Activated CD4-positive, alpha-beta T cell treated with anti-CD3 and anti-CD28 coated beads for 1 hour (primary cell): ENCODE data around the gene USP33.
"Not testable (repeated sequence)": the region's sequence is repeated elsewhere in the genome, so short reads cannot be mapped to it uniquely, and the experiment has no call there.

Experiments used
- DNase-seq: peaks from one replicate; pipeline ENCODE4 v3.0.0-alpha.2; 2020

The USP33 gene

DNA sequence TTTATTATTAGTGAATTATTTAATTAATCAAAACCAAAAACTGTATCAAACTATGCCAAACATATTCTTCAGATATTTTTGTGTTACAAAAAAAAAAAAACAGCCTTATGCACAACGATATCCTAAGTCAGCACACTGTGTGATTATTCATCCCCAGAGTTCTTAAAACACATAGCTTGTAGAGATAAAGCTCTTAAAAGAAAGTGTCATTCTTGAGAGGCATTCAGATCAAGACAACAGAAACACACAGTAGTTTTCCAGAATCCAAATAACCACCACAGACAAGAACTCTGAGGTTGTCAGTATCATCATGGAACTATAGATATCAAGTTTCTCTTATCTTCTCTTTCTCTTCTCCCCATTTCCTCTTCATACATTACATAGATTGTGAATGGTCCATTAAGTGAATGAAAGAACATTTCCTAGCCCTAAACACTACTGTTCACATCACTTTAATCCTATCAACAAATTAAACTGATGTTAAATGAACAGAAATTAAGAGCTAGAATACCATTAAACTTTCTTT lies 90.7 kb downstream of the USP33 start:
- DNase-seq: no peak

DNA sequence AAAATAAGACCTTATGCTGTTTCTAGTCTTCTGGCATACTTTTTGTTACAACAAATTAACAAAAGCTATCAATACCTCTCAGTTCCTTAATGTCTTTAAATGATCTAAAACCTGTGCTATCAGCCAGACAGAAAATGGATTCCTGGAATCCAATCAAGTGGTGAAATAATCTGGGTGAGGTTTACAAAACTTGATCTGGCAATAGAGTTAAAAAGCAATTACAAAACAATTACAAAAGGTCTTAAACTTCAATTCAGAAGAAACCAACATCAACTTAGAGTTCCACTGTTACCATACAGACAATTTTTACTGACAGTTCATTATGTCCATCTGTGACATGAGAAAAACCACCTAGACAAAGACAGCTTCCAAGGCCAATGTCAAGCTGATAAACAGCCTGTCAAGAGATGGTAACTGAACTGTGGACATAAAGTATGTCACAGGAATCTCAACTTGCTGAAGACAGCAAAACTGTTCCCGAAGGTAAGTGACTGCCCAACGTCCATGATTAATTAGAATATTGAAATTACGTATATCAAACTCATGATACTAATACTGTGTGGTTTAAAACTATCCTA lies 94.6 kb downstream of the USP33 start:
- DNase-seq: no peak

DNA sequence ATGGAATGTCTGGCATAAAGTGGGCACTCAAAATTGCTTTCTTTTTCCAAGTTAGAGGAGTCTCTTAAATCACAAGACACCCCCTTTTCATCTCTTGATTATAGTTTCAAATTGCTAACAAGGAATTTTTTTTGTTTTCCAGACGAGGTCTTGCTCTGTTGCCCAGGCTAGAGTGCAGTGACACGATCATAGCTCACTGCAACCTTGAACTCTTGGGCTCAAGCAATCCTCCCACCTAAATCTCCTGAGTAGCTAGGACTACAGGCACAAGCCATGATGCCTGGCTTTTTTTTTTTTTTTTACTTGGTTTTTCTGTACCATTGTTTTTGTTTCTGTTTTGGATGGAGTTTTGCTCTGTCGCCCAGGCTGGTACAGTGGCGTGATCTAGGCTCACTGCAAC lies 98.0 kb downstream of the USP33 start:
- no peak for DNase-seq

- DNase-seq: no peak
Observed at GRCh38 chr1:77659879-77660593, 99.6 kb downstream of the USP33 start.

- DNase-seq: no peak
Observed at GRCh38 chr1:77658271-77658670, 101.4 kb downstream of the USP33 start.

DNA sequence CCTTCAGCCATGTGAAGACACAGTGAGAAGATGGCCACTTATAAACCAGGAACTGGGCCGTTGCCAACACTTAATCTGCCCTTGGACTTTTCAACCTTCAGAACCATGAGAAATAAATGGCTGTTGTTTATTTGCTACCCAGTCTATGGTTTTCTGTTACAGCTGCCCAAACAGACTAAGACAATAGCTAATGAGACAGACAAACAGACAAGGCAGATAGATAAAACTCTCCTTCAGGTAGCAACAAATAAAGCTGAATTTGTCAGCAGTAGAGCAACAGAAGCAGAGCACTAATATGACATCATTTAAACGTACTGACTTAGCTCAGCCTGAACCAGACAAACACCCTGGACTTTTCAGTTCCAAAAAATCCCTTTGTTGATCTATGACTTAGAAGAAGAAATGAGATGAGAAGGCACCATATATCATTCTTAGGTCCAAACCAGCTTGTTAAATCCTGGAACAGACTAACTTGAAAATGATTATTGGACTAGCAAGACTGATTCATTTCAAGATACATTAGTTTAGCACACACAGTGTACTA lies 104.1 kb downstream of the USP33 start:
- DNase-seq: no peak

DNA sequence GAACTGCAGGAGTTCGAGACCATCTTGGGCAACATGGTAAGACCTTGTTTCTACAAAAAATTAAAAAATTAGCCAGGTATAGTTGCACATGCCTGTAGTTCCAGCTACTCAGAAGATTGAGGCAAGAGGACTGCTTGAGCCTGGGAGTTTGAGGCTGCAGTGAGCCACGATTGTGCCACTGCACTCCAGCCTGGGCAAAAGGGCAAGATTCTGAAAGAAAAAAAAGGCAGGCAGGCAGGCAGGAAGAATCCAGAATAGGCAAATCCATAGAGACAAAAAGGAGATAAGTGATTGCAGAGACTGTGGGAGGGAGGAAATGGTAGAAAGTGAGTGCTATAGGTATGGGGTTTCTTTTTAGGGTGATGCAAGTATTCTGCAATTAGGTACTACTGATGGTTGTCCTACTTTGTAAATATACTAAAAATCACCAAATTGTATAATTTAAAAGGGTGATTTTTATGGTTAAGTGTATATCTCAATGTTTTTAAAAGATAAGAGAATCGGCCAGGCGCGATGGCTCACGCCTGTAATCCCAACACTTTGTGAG lies 106.6 kb downstream of the USP33 start:
- DNase-seq: no peak

DNA sequence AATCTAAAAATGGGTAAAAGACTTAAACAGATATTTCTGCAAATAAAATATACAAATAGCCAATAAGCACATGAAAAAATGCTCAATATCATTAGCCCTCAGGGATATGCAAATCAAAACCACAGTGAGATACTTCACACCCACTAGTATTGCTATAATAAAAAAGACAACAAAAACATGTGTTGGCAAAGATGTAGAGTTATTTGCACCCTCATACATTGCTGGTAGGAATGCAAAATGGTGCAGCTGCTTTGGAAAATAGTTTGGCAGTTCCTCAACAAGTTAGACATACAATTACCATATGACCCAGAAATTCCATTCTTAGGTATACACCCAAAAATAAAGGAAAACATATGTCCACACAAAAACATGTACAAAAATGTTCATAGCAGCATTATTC lies 107.4 kb downstream of the USP33 start:
- no peak for DNase-seq

DNA sequence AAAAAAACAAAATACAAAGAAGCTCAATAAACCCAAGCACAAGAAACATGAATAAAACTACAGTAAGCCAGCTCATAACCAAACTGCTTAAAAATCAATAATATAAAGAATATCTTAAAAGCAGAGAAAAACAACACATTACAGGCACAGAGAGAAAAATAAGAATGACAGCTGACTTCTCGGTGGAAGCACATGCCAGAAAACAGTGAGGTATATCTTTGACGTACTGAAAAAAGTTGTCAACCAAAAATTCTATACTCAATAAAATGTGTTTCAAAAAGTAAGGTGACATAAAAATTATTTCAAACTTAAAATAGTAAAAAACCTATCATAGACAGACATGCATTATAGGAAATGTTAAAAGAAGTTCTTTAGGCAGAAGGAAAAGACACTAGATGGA lies 110.5 kb downstream of the USP33 start:
- DNase-seq: no peak

DNA sequence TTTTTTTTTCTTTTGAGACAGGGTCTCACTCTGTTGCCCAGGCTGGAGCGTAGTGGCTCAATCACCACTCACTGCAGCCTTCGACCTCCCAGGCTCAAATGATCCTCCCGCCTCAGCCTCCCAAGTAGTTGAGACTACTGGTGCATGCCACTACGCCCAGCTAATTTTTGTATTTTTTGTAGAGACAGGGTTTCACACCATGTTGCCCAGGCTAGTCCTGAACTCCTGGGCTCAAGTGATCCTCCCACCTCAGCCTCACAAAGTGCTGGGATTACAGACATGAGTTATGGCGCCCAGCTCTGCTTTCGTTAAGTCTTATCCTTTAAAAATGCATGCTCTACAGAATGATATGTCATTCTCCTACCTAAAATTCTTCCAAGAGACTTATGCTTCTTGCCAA lies 113.4 kb downstream of the USP33 start:
- not testable (repeated sequence) for DNase-seq
